NCI-H146 treated with DMSO at 0.1 percent for 48 hours (cell line): ENCODE measurements around the gene RFC2.

Source experiments
- DNase-seq: peaks from one replicate; lab custom pipeline; 2025; ENCODE audit not compliant: unreplicated experiment; lab: John Stamatoyannopoulos, UW

RFC2 gene

GRCh38 chr7:74193913-74194312 is 60.3 kb downstream of the RFC2 start:
- DNase-seq, result no peak

- DNase-seq, result no peak
Observed at GRCh38 chr7:74193054-74193453, 61.1 kb downstream of the RFC2 start.

GRCh38 chr7:74191231-74191630 is 63.0 kb downstream of the RFC2 start:
- no peak for DNase-seq

GRCh38 chr7:74190259-74190658 is 63.9 kb downstream of the RFC2 start:
- no peak for DNase-seq

GRCh38 chr7:74187915-74188675 is 66.1 kb downstream of the RFC2 start:
- no peak for DNase-seq

GRCh38 chr7:74185636-74186035 is 68.6 kb downstream of the RFC2 start:
- no peak for DNase-seq

- DNase-seq, result no peak
Observed at GRCh38 chr7:74185016-74185415, 69.2 kb downstream of the RFC2 start.

GRCh38 chr7:74183653-74184450 is 70.3 kb downstream of the RFC2 start:
- no peak for DNase-seq

- no peak for DNase-seq
Observed at GRCh38 chr7:74183142-74183541, 71.1 kb downstream of the RFC2 start.

GRCh38 chr7:74182453-74183090 is 71.6 kb downstream of the RFC2 start:
- DNase-seq, result no peak

- no peak for DNase-seq
Observed at GRCh38 chr7:74181821-74182220, 72.4 kb downstream of the RFC2 start.
